Keratinocyte (primary cell): Measurements from ENCODE around the gene SPTBN5. TPM values are rescaled to one million over a fixed set of nuclear protein-coding genes. Genes with fewer than 3 reads are reported as not detected.

Source experiments
- DNase-seq: peaks from one replicate; pipeline ENCODE4 v3.0.0-alpha.2; 2011; ENCODE audit warnings: low read depth, missing footprints, low spot score
- FAIRE-seq: peaks from 2 replicates; lab custom pipeline; 2011; peaks lifted over from hg19 to GRCh38; lab: Jason Lieb, UNC
- H2AFZ ChIP-seq: 2 replicates; pipeline ENCODE4 v1.6.0; 2012; ENCODE audit warnings: low read length, control low read depth, inconsistent platforms; ENCODE audit not compliant: control insufficient read depth
- H3K27ac ChIP-seq: 2 replicates; pipeline ENCODE4 v1.5.1; 2011; ENCODE audit warnings: low read length; ENCODE audit not compliant: control insufficient read depth, insufficient read depth
- H3K27me3 ChIP-seq: 3 replicates; pipeline ENCODE4 v1.6.0; 2011; ENCODE audit warnings: low read length; ENCODE audit not compliant: control insufficient read depth, insufficient read depth; ENCODE audit errors: extremely low read depth
- H3K36me3 ChIP-seq, 2 experiments: 2 replicates in 1 of 2; 3 replicates in 1 of 2; pipeline ENCODE4 v1.5.1; 2011; ENCODE audit warnings: low read length in 2 of 2, mild to moderate bottlenecking in 1 of 2; ENCODE audit not compliant: control insufficient read depth in 2 of 2, insufficient read depth in 2 of 2; ENCODE audit errors: extremely low read depth in 1 of 2
- H3K4me1 ChIP-seq: 3 replicates; pipeline ENCODE4 v1.5.1; 2011; ENCODE audit warnings: low read length; ENCODE audit not compliant: control insufficient read depth, insufficient read depth; ENCODE audit errors: extremely low read depth
- H3K4me2 ChIP-seq: 3 replicates; pipeline ENCODE4 v1.6.0; 2011; ENCODE audit warnings: low read depth, low read length; ENCODE audit not compliant: control insufficient read depth, insufficient read depth; ENCODE audit errors: extremely low read depth
- H3K4me3 ChIP-seq, 3 experiments: fragments of 200-600 bp in 1 of 3; sonication (generic) in 1 of 3; 2 replicates in 2 of 3; 3 replicates in 1 of 3; pipeline ENCODE4 v1.5.1; 2011 to 2016; ENCODE audit warnings: low read length in 3 of 3, mild to moderate bottlenecking in 3 of 3, control low read depth in 2 of 3, inconsistent platforms in 1 of 3, low read depth in 1 of 3, mixed read lengths in 1 of 3, mixed run types in 1 of 3, moderate library complexity in 1 of 3; ENCODE audit not compliant: control insufficient read depth in 2 of 3, insufficient read depth in 2 of 3; ENCODE audit errors: extremely low read depth in 1 of 3
- H3K79me2 ChIP-seq: 2 replicates; pipeline ENCODE4 v1.6.0; 2012; ENCODE audit warnings: low read length; ENCODE audit not compliant: control insufficient read depth, insufficient read depth
- H3K9ac ChIP-seq: 3 replicates; pipeline ENCODE4 v1.6.0; 2011; ENCODE audit warnings: low read length; ENCODE audit not compliant: control insufficient read depth, insufficient read depth; ENCODE audit errors: extremely low read depth
- H3K9me1 ChIP-seq: 3 replicates; pipeline ENCODE4 v1.6.0; 2011; ENCODE audit warnings: low read length; ENCODE audit not compliant: control insufficient read depth, insufficient read depth; ENCODE audit errors: extremely low read depth
- H3K9me3 ChIP-seq: 2 replicates; pipeline ENCODE4 v1.5.1; 2012; ENCODE audit warnings: low read depth, low read length; ENCODE audit not compliant: control insufficient read depth
- H4K20me1 ChIP-seq: 3 replicates; pipeline ENCODE4 v1.6.0; 2011; ENCODE audit warnings: low read length; ENCODE audit not compliant: control insufficient read depth, insufficient read depth; ENCODE audit errors: extremely low read depth
- CTCF ChIP-seq, 3 experiments: IDR thresholded peaks in 1 of 3; conservative IDR thresholded peaks in 1 of 3; optimal IDR thresholded peaks in 1 of 3; 2 replicates in 2 of 3; 3 replicates in 1 of 3; pipeline versions ENCODE3 to v1.5.1; 2011; ENCODE audit warnings: low read length in 3 of 3, mild to moderate bottlenecking in 3 of 3, moderate library complexity in 2 of 3, control low read depth in 1 of 3, inconsistent platforms in 1 of 3; ENCODE audit not compliant: insufficient read depth in 2 of 3; ENCODE audit errors: extremely low read depth in 1 of 3
- EZH2 ChIP-seq: IDR thresholded peaks from one replicate; pipeline ENCODE4 v1.6.1; 2012; ENCODE audit warnings: inconsistent platforms, mild to moderate bottlenecking, low read length, moderate library complexity
- dilution Hi-C: fragments of 300-500 bp; cut with MboI; formaldehyde crosslinking; loops from one replicate; pipeline ENCODE4 v1.7.0; 2020; ENCODE audit warnings: low sequenced_read_pairs; ENCODE audit not compliant: extremely low pct_ligation_motif_present
- polyA plus RNA-seq, 5 experiments: library from polyadenylated mRNA; depleted of rRNA in 3 of 5; stranded (reverse) in 3 of 5; stranded (forward) in 1 of 5; unstranded in 1 of 5; fragments of >200 nt; gene quantifications; 1 replicate in 1 of 5; 2 replicates in 3 of 5; 3 replicates in 1 of 5; pipeline versions ENCODE4 v1.2.1 to v1.2.3, GENCODE V29; 2011 to 2012; ENCODE audit warnings: missing spikeins in 2 of 5, low read depth in 1 of 5, low replicate concordance in 1 of 5

SPTBN5 gene
- polyA plus RNA-seq, 1 donor (not counting 4 experiments of a cell fraction or from before 2014, with no cell fraction given): 0.66 TPM

- no peak overlapping the region for H2AFZ ChIP-seq
- FAIRE-seq (no peak), DNase-seq (no peak)
- no peaks in the 10 kb centered on the region for H3K9me1 ChIP-seq
- H3K4me2 ChIP-seq: no peak overlapping the region
- no peaks in the 10 kb centered on the region for H3K36me3 ChIP-seq
- no peak overlapping the region for H3K27ac ChIP-seq
- H3K27me3 ChIP-seq: peaks cover 3% of the 10 kb centered on the region
- no peaks in the 10 kb centered on the region for H4K20me1 ChIP-seq
- no peak overlapping the region for H3K4me3 ChIP-seq
- H3K79me2 ChIP-seq: no peaks in the 10 kb centered on the region
- H3K9ac ChIP-seq: no peak overlapping the region
- H3K4me1 ChIP-seq: peaks cover 20% of the 10 kb centered on the region
- TF ChIP-seq CTCF (optimal IDR thresholded peaks at IDR 0.05 in 1 of 3, IDR thresholded peaks at IDR 0.05 in 1 of 3, conservative IDR thresholded peaks at IDR 0.05 in 1 of 3; ENCODE audit: extremely low read depth in 1 of 3, insufficient read depth in 2 of 3, low read length in 3 of 3): no peak
- TF ChIP-seq EZH2: no peak
- dilution Hi-C loops: no loop called here
- H3K9me3 ChIP-seq: no peaks in the 10 kb centered on the region
Measured at GRCh38 chr15:41868321-41868720, 25.5 kb downstream of the SPTBN5 start.

DNA sequence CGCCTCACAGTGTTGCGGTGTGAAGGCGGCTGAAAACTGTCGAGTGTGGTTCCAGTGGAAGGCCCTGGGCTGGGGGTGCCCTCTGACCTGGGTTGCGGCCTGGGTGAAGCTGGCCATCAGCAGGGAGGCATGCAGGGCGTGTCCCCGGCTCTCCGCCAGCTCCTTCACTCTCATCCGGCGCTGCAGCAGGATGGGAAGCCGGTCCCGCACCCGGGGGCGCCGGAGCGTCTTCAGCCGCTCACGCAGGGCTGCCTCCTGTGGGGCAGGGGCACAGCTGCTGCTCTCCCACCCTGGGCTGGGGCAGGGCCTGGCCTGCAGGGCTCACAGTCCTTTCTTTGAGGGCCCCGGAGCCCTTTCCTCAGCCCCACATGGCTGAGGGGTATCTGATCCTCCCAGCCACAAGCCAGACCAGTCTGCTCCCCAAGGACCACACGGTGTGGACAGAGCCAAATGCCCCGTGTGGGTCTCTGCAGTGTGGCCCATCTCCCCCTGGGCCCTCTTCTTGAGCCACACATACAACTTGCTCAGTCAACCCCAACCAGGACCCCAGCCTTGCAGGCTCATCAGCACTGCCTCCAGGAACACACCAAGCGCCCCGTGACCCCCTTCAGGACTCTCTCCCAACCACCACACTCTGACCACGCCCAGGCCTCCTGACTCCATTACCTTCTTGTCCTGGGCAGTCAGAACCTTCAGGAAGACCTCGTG is 26.8 kb downstream of the SPTBN5 start:
- H3K79me2 ChIP-seq: no peaks in the 10 kb centered on the region
- no peak overlapping the region for H3K27ac ChIP-seq
- TF ChIP-seq EZH2 (no peak), CTCF (optimal IDR thresholded peaks at IDR 0.05 in 1 of 3, IDR thresholded peaks at IDR 0.05 in 1 of 3, conservative IDR thresholded peaks at IDR 0.05 in 1 of 3; ENCODE audit: extremely low read depth in 1 of 3, insufficient read depth in 2 of 3, low read length in 3 of 3) (no peak)
- no peaks in the 10 kb centered on the region for H3K9me3 ChIP-seq
- DNase-seq (no peak), FAIRE-seq (no peak)
- no peak overlapping the region for H2AFZ ChIP-seq
- no peaks in the 10 kb centered on the region for H3K9me1 ChIP-seq
- no peaks in the 10 kb centered on the region for H4K20me1 ChIP-seq
- peaks cover 18% of the 10 kb centered on the region for H3K4me1 ChIP-seq
- H3K36me3 ChIP-seq: no peaks in the 10 kb centered on the region
- H3K4me3 ChIP-seq: no peak overlapping the region
- H3K27me3 ChIP-seq: peaks cover 3% of the 10 kb centered on the region
- H3K9ac ChIP-seq: no peak overlapping the region
- dilution Hi-C loops: no loop called here
- no peak overlapping the region for H3K4me2 ChIP-seq
